Adrenal gland (tissue), 12 donors: ENCODE data around the gene NEBL. TPM values are rescaled to one million over a fixed set of nuclear protein-coding genes. Genes with fewer than 3 reads are reported as not detected.

Experiments
- DNase-seq, 7 donors: peaks; one replicate each; pipeline ENCODE4 v3.0.0-alpha.2; 2019 to 2020
- H3K27ac ChIP-seq, 5 donors: fragments of 200-600 bp; sonication (generic) in 4 of 5; 1 replicate in 3 of 5; 2 replicates in 2 of 5; pipeline versions ENCODE4 v1.5.1 to v1.8.0; 2016 to 2020; ENCODE audit warnings: mild to moderate bottlenecking in 1 of 5
- H3K27me3 ChIP-seq: fragments of 200-600 bp; 2 replicates; pipeline ENCODE4 v1.8.0; 2021
- H3K36me3 ChIP-seq, 2 donors: fragments of 200-600 bp; replicated peaks in 1 of 2; 1 replicate in 1 of 2; 2 replicates in 1 of 2; pipeline versions ENCODE4 v1.5.1 to v1.8.0; 2018 to 2022
- H3K4me1 ChIP-seq, 2 donors: fragments of 200-600 bp; replicated peaks in 1 of 2; 1 replicate in 1 of 2; 2 replicates in 1 of 2; pipeline versions ENCODE4 v1.5.1 to v1.8.0; 2018 to 2021
- H3K4me3 ChIP-seq, 4 donors: fragments of 200-600 bp; sonication (generic) in 3 of 4; one replicate each; pipeline ENCODE4 v1.5.1; 2016 to 2018
- H3K9me3 ChIP-seq, 3 donors: fragments of 200-600 bp; sonication (generic) in 1 of 3; replicated peaks in 1 of 3; 1 replicate in 2 of 3; 2 replicates in 1 of 3; pipeline versions ENCODE4 v1.5.1 to v1.8.0; 2016 to 2021
- CTCF ChIP-seq, 6 experiments: fragments of 450-650 bp in 4 of 6; fragments of 200-600 bp in 2 of 6; sonication (generic) in 1 of 6; IDR thresholded peaks; 1 replicate in 5 of 6; 2 replicates in 1 of 6; pipeline versions ENCODE4 v1.5.1 to v1.8.0; 2016 to 2021; ENCODE audit warnings: antibody characterized with exemption in 6 of 6, mild to moderate bottlenecking in 2 of 6, moderate library complexity in 1 of 6
- POLR2A ChIP-seq, 2 donors: fragments of 450-650 bp; IDR thresholded peaks; one replicate each; pipeline ENCODE4 v1.6.1; 2017; ENCODE audit warnings: antibody characterized with exemption in 2 of 2, mild to moderate bottlenecking in 2 of 2, moderate library complexity in 1 of 2
- WGBS, 4 donors: extraction: QIAGEN DNeasy Blood & Tissue Kit in 2 of 4; methylation state at CpG; one replicate each; pipeline versions ENCODE4 v1.1.5 to v1.1.7; 2013 to 2017; 5-methylcytosine and 5-hydroxymethylcytosine counted together
- intact Hi-C, 2 donors: fragments of 100-400 bp; cut with DNase I; formaldehyde crosslinking; loops; one replicate each; pipeline versions ENCODE4 v1.14.1 to v1.15.0; 2022 to 2023
- polyA plus RNA-seq, 3 donors: library from polyadenylated mRNA; stranded (reverse); fragments of 200-250 nt in 2 of 3; fragments of 350-450 nt in 1 of 3; fragmentation: Illumina TruSeq in 1 of 3; extraction: RNeasy Lipid Tissue Mini Kit (QIAGEN cat#74804) in 1 of 3; gene quantifications; one replicate each; pipeline ENCODE4 v1.2.3, GENCODE V29; 2013 to 2014
- total RNA-seq, 9 donors: library from RNA; depleted of rRNA in 4 of 9; stranded (reverse); fragments of >200 nt in 4 of 9; fragments of 120-200 nt in 1 of 9; fragmentation: NEBNext Ultra II Directional in 1 of 9; extraction: Animal tissue kit (Norgen Biotek cat#: 25700) in 1 of 9; gene quantifications; one replicate each; pipeline versions ENCODE4 v1.1.0 to v1.2.4, GENCODE V29; 2013 to 2023
- donor health status: healthy with polysubstance abuse.
- donor health status: Bipolar disorder and iron deficiency.
- donor health status: DM: yes; HTN: yes; CAD: no.
- donor health status: DM: no; HTN: no; CAD: no.
- donor health status: DM: no; HTN: no; CAD: no.
- donor health status: DM: yes; HTN: yes; CAD: no.

Gene NEBL
- total and polyA plus RNA-seq, 12 donors: 3.4 to 26.4 (median 7.2) TPM

- H3K27me3 ChIP-seq: no peaks in the 10 kb centered on the region
- no peak for DNase-seq
- no peak overlapping the region for H3K4me3 ChIP-seq
- intact Hi-C loops: no loop called here
- WGBS, 4 donors: 90 to 95% (median 94%) methylated on average over 10 of the region's 10 CpGs
- no peaks in the 10 kb centered on the region for H3K9me3 ChIP-seq
- no peak for TF ChIP-seq POLR2A (IDR thresholded peaks at IDR 0.05)
- no peak for TF ChIP-seq CTCF (IDR thresholded peaks at IDR 0.05)
- no peaks in the 10 kb centered on the region for H3K36me3 ChIP-seq
- H3K27ac ChIP-seq: no peak overlapping the region
- no peaks in the 10 kb centered on the region for H3K4me1 ChIP-seq
Measured at GRCh38 chr10:20852303-20852702, 44.8 kb downstream of the NEBL start.

- Histone ChIP-seq H3K36me3 (no peaks in the 10 kb centered on the region), H3K4me3 (no peak overlapping the region), H3K27me3 (no peaks in the 10 kb centered on the region), H3K4me1 (no peaks in the 10 kb centered on the region), H3K27ac (no peak overlapping the region), H3K9me3 (no peaks in the 10 kb centered on the region)
- TF ChIP-seq CTCF (IDR thresholded peaks at IDR 0.05): no peak
- no peak for TF ChIP-seq POLR2A (IDR thresholded peaks at IDR 0.05)
- intact Hi-C loops: no loop called here
- 82 to 91% (median 87%) methylated on average over 2 of the region's 2 CpGs for WGBS, 4 donors
- DNase-seq: no peak
Measured at GRCh38 chr10:20847512-20847911, 49.6 kb downstream of the NEBL start.

- no peak for DNase-seq
- TF ChIP-seq CTCF (IDR thresholded peaks at IDR 0.05) (no peak), POLR2A (IDR thresholded peaks at IDR 0.05) (no peak)
- H3K27me3 ChIP-seq: no peaks in the 10 kb centered on the region
- no peaks in the 10 kb centered on the region for H3K4me1 ChIP-seq
- intact Hi-C loops: no loop called here
- no peak overlapping the region for H3K4me3 ChIP-seq
- H3K36me3 ChIP-seq: no peaks in the 10 kb centered on the region
- WGBS, 4 donors: 58 to 73% (median 65%) methylated on average over 2 of the region's 2 CpGs
- no peaks in the 10 kb centered on the region for H3K9me3 ChIP-seq
- no peak overlapping the region for H3K27ac ChIP-seq
Measured at GRCh38 chr10:20846263-20846662, 50.8 kb downstream of the NEBL start.

GRCh38 chr10:20841419-20841818, 55.7 kb downstream of the NEBL start:
- H3K36me3 ChIP-seq: no peaks in the 10 kb centered on the region
- H3K9me3 ChIP-seq: no peaks in the 10 kb centered on the region
- H3K4me3 ChIP-seq: no peak overlapping the region
- H3K4me1 ChIP-seq: no peaks in the 10 kb centered on the region
- H3K27me3 ChIP-seq: no peaks in the 10 kb centered on the region
- no peak overlapping the region for H3K27ac ChIP-seq
- no peak for TF ChIP-seq POLR2A (IDR thresholded peaks at IDR 0.05)
- no peak for TF ChIP-seq CTCF (IDR thresholded peaks at IDR 0.05)
- 89 to 100% (median 95%) methylated on average over 2 of the region's 2 CpGs for WGBS, 4 donors
- intact Hi-C loops: no loop called here
- no peak for DNase-seq
